DND-41 (cell line): ENCODE measurements around the gene PIEZO2.

Source experiments
- EZH2 ChIP-seq: IDR thresholded peaks from 3 replicates; pipeline ENCODE4 v1.6.1; 2012; ENCODE audit warnings: borderline replicate concordance, low read depth, mild to moderate bottlenecking, moderate library complexity, low read length, inconsistent platforms; ENCODE audit not compliant: severe bottlenecking
- TF ChIP-seq, protein P1 (sequence below): IDR thresholded peaks from 2 replicates; pipeline ENCODE4 v1.5.1; 2012; ENCODE audit warnings: borderline replicate concordance, low read length, moderate library complexity, mild to moderate bottlenecking; ENCODE audit not compliant: poor library complexity, severe bottlenecking; ENCODE audit errors: extremely low read depth

DNA sequence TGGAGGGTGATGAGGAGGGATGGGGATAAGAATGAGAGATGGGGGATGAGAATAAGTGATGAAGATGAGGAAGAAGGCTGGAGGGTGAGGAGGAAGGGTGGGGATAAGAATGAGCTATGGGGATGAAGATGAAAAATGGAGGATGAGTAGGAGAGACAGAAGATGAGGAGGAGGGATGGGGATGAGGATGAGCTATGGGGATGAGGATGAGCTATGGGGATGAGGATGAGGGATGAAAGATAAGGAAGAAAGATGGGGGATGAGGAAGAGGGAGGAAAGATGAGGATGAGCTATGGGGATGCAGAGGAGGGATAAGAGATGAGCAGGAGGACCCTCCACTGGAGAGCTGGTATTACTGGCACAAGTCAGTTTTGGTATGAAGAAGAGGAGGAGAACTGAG is 392.0 kb downstream of the PIEZO2 start:
- TF ChIP-seq, protein P1, sequence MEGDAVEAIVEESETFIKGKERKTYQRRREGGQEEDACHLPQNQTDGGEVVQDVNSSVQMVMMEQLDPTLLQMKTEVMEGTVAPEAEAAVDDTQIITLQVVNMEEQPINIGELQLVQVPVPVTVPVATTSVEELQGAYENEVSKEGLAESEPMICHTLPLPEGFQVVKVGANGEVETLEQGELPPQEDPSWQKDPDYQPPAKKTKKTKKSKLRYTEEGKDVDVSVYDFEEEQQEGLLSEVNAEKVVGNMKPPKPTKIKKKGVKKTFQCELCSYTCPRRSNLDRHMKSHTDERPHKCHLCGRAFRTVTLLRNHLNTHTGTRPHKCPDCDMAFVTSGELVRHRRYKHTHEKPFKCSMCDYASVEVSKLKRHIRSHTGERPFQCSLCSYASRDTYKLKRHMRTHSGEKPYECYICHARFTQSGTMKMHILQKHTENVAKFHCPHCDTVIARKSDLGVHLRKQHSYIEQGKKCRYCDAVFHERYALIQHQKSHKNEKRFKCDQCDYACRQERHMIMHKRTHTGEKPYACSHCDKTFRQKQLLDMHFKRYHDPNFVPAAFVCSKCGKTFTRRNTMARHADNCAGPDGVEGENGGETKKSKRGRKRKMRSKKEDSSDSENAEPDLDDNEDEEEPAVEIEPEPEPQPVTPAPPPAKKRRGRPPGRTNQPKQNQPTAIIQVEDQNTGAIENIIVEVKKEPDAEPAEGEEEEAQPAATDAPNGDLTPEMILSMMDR: no peak
- TF ChIP-seq EZH2: no peak
